Measurements from ENCODE around the gene VWA5A.

DNA sequence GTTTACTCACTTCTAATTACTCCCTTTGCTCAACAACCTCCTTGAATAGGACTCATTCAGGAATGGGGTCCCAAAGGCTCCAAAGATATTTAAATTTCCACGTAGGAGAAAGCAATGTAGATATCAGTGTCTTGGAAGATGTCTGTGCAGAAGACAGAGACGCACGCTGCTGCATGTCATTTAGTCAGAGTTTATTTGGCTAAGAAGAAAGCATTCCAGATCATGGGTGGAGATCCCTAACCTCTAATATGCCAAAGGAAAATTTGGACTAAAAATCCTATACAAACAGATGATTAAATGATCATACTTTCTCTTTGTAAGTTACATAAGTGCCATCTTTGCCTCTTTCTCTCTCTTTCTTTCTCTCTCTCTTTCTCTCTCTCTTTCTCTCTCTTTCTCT lies 67.8 kb downstream of the VWA5A start, which contains the start of gene OR10D3:
- no peak for TF ChIP-seq POLR2AphosphoS5 (IDR thresholded peaks at IDR 0.05)
- TF ChIP-seq CTCF (IDR thresholded peaks at IDR 0.05; ENCODE audit: poor library complexity, severe bottlenecking): no peak
- no peak for TF ChIP-seq SMC3 (conservative IDR thresholded peaks at IDR 0.05; ENCODE audit: poor library complexity)
- TF ChIP-seq, protein P1, sequence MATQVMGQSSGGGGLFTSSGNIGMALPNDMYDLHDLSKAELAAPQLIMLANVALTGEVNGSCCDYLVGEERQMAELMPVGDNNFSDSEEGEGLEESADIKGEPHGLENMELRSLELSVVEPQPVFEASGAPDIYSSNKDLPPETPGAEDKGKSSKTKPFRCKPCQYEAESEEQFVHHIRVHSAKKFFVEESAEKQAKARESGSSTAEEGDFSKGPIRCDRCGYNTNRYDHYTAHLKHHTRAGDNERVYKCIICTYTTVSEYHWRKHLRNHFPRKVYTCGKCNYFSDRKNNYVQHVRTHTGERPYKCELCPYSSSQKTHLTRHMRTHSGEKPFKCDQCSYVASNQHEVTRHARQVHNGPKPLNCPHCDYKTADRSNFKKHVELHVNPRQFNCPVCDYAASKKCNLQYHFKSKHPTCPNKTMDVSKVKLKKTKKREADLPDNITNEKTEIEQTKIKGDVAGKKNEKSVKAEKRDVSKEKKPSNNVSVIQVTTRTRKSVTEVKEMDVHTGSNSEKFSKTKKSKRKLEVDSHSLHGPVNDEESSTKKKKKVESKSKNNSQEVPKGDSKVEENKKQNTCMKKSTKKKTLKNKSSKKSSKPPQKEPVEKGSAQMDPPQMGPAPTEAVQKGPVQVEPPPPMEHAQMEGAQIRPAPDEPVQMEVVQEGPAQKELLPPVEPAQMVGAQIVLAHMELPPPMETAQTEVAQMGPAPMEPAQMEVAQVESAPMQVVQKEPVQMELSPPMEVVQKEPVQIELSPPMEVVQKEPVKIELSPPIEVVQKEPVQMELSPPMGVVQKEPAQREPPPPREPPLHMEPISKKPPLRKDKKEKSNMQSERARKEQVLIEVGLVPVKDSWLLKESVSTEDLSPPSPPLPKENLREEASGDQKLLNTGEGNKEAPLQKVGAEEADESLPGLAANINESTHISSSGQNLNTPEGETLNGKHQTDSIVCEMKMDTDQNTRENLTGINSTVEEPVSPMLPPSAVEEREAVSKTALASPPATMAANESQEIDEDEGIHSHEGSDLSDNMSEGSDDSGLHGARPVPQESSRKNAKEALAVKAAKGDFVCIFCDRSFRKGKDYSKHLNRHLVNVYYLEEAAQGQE (IDR thresholded peaks at IDR 0.05; ENCODE audit: borderline replicate concordance): no peak
- no peak for TF ChIP-seq EP300 (conservative IDR thresholded peaks at IDR 0.05; ENCODE audit: poor library complexity, severe bottlenecking)
- TF ChIP-seq TAF1 (IDR thresholded peaks at IDR 0.05; ENCODE audit: low read depth): no peak
- TF ChIP-seq RAD21 (conservative IDR thresholded peaks at IDR 0.05): no peak
- no peak for TF ChIP-seq EZH2 (IDR thresholded peaks at IDR 0.05; ENCODE audit: borderline replicate concordance, insufficient read depth, low read length, poor library complexity, severe bottlenecking)
- TF ChIP-seq MXI1 (conservative IDR thresholded peaks at IDR 0.05; ENCODE audit: poor library complexity, severe bottlenecking): no peak

Measured in neural cell (in vitro differentiated cells).